Fibroblast of skin of scalp (primary cell): ENCODE data around the gene MUC5B.

Experiments used
- DNase-seq: peaks from one replicate; pipeline ENCODE4 v3.0.0-alpha.2; 2013

The MUC5B gene

GRCh38 chr11:1270476-1270875, 47.6 kb downstream of the MUC5B start:
- no peak for DNase-seq

- peak; percentile 54 for DNase-seq
These were observed 48.1 kb downstream of the MUC5B start for GRCh38 chr11:1271002-1271401.

GRCh38 chr11:1271406-1271805, 48.5 kb downstream of the MUC5B start:
- DNase-seq, result no peak

GRCh38 chr11:1271927-1272326, 49.1 kb downstream of the MUC5B start:
- DNase-seq, result no peak

- no peak for DNase-seq
These were observed 49.7 kb downstream of the MUC5B start for GRCh38 chr11:1272531-1272930.

GRCh38 chr11:1274501-1274900, 51.6 kb downstream of the MUC5B start:
- DNase-seq, result no peak

GRCh38 chr11:1275021-1275420, 52.2 kb downstream of the MUC5B start:
- no peak for DNase-seq

GRCh38 chr11:1276041-1276790, 53.4 kb downstream of the MUC5B start:
- DNase-seq, result no peak

GRCh38 chr11:1276866-1277615, 54.2 kb downstream of the MUC5B start:
- no peak for DNase-seq

- DNase-seq, result no peak
These were observed 55.2 kb downstream of the MUC5B start for GRCh38 chr11:1277936-1278512.

GRCh38 chr11:1278766-1279673, 56.2 kb downstream of the MUC5B start:
- DNase-seq, result no peak

- no peak for DNase-seq
These were observed 56.8 kb downstream of the MUC5B start for GRCh38 chr11:1279674-1280055.

GRCh38 chr11:1280116-1281035, 57.5 kb downstream of the MUC5B start:
- DNase-seq, result no peak

GRCh38 chr11:1281326-1281973, 58.6 kb downstream of the MUC5B start:
- DNase-seq, result peak; percentile 11

- peak; percentile 18 for DNase-seq
These were observed 59.1 kb downstream of the MUC5B start for GRCh38 chr11:1281974-1282365.

GRCh38 chr11:1283091-1283511, 60.2 kb downstream of the MUC5B start:
- DNase-seq, result no peak

GRCh38 chr11:1283906-1284305, 61.0 kb downstream of the MUC5B start:
- DNase-seq, result no peak

GRCh38 chr11:1285316-1285744, 62.5 kb downstream of the MUC5B start:
- DNase-seq, result no peak

- DNase-seq, result no peak
These were observed 63.0 kb downstream of the MUC5B start for GRCh38 chr11:1285876-1286275.

GRCh38 chr11:1287928-1288327, 65.1 kb downstream of the MUC5B start:
- no peak for DNase-seq
